Stimulated activated CD8-positive, alpha-beta memory T cell treated with anti-CD3 and anti-CD28 coated beads, Interleukin-2, amount 100 ng/mL, for 1 hour (primary cell): ENCODE measurements around the gene ZNF613.
A peak's percentile ranks its signal among the peaks of the same experiment; 100 is the strongest.
"Not testable (repeated sequence)": the region's sequence is repeated elsewhere in the genome, so short reads cannot be mapped to it uniquely, and the experiment has no call there.

ENCODE experiments used
- DNase-seq, 2 donors: peaks; one replicate each; pipeline ENCODE4 v3.0.0-alpha.2; 2020; ENCODE audit warnings: low read depth in 2 of 2

ZNF613 gene

DNA sequence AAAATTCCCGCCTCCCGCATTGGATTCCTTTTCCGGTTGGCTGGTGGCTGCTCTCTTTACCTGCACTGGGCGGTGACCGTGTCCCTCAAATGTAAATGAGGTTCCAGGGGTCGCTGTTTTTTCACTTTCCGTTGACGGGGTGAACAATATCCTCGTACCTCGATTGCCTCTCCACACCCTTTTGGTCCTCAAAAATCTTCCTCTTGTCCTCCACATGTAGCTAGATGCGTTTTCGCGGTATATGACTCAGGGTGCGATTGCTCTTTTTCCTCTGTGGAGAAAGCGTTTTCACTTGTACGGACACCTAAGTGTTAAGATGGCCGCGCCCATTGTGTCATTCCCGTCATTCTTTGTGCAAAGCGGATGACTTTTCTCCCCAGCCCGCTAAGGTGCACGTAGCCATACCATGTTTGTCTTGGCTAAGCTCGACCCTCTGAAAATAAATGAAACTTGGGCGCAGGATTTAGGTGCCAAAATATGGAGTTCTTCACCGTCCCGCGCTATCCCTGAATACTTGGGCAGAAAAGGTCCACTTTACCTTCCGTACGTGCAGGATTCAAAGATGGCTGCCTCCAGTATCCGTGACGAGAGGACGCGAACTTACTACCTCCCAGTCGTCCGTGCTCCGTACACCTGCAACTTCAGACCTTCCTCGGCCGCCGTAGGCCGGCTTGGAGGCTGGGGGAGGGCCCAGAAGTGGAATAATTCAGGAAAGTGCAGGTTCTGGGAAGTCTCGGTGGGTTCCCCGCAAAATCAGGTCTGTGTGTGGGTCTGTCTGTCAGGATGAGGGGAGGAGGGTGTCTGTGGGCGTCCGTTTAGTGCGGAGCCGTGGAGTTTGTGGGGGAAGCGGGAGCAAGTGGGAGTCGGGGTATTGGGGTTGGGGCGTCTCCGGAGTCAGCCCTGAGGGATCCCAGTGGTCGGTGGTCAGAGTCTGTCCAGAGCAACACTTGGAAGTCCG, at the start of gene ZNF613:
Gene ZNF613, plus strand, starts transcription at position 689 of the 958 bp plus-strand sequence. CDS start 8,749 bp downstream, outside the sequence.
- DNase-seq: peak; percentile 69 to 71

DNA sequence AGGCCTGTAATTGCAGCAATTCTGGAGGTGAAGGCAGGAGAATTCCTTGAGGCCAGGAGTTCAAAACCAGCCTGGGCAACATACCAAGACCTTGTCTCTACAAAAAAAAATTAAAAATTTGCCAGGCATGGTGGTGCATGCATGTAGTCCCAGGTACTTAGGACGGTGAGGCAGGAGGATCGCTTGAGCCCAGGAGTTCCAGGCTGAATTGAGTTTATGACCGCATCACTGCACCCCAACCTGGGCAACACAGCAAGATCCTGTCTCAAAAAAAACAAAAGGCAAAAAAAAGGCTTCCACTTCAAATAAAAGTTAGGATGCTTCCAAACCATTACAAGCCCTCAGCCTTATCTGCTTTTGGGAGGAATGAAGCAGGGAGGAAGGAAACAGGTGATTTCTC, 44.8 kb upstream of the ZNF613 start:
- no peak for DNase-seq

DNA sequence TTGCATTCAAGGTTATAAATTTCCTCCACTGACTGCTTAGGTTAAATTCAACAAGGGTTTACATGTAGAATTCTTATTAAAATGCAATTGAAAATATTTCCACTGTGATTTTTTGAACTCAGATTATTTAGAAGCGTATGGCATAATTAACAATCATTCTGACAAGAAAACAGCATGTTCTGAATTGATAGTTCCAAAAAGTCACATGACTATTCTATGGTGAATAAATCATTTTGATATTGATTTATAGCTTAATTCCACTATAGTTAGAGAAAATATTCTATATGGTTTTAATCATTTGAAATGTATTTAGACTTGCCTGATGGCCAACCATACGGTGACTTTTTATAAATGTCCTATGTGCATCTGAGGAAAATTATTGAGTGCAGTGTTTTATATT, 42.6 kb upstream of the ZNF613 start:
- no peak for DNase-seq

DNA sequence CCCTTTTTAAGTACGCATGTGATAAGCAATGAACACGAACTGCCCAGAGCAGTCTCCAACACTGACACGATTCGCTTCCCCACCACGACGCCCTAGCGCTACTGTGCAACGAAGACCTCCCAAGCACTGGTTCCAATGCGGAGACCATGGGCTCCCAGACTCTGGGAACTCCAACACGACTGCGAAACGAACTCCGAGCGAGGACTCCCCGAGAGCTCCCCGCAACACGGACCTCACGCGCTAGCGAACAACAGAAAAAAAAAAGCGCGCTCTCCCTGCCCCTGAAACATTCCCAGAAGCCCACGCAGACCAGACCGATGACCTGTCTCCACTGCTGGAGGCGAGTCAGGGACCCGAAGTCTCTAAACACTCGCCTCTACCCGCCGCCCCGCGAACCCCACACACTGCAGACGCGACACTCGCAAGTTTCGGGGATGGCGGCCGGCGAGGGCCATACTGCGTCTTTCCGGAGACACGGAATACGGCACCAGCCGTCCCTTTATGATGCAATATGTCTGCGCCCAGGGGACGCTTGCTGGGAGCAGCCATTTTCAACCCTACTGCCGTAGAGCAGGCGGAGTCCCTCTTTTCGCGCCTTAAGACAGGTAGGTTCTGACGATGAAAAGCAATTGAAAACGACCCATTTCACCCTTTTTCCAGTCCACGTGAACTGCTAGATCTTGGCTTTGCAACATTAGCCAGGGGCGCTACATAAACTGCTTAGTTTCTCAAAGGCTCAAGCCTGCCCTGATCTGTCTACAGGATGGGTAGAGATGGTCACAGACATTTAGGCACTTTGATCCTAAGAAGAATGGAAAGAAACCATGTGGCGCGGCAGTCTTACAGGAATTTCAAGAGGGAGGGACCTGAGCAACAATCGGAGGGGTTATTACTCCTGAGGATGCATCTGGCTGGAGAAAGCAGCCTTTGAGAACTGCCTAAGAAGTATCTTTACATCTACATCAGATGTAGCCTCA, 39.5 kb upstream of the ZNF613 start, which contains the start of gene ZNF577:
Gene ZNF577, minus strand, starts transcription at position 430 of the 977 bp plus-strand sequence. CDS start 7,569 bp downstream, outside the sequence.
- DNase-seq: peak; percentile 20 to 49

DNA sequence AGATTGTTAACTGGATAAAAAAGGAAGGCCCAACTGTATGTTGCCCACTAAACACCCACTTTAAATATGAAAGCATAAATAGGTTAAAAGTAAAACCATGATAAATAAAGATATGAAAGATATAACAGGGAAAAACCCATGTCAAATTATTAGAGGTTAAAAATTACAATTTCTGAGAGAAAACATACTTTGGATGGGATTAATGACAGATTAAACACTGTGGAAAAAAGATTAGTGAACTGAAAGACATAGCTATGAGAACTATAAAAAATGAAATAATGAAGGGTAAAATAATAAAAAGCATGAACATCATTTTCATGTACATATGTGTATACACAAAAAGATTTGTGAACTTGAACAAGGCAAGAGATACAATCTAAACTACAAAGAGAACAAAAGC, 37.3 kb upstream of the ZNF613 start:
- no peak for DNase-seq

DNA sequence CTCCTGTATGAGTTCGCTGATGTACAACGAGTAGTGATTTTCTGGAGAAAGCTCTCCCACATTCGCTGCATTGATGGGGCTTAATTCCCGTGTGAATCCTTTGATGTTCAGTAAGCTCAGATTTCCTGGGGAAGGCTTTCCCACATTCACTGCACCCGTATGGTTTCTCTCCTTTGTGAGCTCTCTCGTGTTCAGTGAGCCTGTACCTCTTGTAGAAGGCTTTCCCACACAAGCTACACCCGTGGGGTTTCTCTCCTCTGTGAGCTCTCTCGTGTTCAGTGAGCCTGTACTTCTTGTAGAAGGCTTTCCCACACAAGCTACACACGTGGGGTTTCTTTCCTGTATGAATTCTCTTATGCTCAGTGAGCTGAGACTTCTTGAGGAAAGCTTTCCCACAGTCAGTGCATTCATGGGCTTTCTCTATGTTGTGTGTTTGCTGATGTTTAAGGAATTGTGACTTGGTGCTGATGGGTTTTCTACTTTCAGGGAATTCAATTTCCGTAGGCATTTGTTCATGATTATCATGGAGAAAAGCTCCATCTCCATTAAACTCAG, 36.0 kb upstream of the ZNF613 start:
- DNase-seq: no peak

DNA sequence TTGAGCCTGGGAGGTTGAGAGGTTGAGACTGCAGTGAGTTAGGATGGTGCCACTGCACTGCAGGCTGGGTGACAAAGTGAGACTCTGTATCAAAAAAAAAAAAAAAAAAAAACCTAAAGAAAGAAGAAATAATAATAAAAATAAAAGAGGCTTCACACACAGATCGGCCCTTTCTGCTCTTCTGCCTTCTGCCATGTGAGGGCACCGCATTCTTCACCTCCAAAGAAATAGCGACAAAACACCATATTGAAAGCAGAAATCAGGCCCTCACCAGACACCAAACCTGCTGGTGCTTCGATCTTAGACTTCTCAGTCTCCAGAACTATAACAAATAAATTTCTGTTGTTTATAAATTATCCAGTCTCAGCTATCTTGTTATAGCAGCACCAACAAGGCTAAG, 25.4 kb upstream of the ZNF613 start:
- DNase-seq: no peak

DNA sequence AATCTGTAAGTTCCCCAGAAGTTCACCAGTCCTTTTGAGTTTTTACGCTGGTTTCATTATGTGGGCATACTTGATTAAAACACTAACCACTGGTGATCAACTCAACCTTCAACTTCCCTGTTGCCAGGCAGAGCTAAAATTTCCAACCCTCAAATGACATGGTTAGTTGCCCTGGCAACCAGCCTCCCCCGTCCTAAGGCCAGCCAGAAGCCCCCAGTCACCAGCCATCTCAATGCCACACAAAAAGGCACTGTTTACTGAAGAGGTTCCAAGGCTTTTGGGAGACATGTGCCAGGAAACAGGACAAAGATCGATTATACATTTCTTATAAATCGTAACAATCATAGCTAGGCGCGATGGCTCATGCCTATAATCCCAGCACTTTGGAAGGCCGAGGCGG, 24.1 kb upstream of the ZNF613 start:
- DNase-seq: no peak

DNA sequence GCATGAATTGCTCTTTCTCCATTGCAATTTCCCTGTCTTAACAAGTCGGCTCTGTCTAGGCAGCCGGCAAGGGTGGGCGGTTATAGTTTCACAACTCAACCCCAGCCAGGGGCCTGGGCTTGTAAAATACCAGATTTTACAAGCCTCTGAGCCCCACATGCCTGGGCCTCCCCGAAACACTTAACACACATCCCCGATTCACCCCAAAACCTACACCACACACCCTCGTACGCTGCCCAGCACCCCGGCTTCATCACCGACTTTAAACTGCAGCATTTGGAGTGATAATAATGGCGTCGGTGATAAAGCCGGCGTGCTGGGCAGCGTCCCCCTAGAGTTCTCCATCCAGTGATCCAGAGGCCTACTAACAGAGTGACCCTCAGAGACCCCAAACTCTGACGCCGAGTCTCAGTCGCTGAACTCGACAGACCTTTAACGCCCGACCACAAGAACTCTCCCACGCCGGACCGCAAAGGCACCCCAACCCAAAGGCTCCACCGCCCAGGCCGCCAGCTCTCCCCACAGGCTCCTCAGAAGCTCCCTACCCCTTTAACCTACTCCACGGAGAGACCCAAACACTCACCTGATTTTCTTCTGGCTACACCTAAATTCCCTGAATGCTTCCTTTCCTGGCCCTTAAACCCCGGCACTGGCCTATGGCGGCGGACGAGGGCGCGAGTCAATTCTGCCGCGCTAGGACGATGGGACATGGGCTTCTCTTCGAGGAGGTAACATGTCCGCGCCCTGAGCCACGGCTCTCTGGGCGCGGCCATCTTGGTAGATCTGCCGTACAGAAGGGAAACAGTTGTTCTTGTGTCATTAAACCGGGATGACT, 22.7 kb upstream of the ZNF613 start, which contains the start of gene ZNF649:
Gene ZNF649, minus strand, starts transcription at position 687 of the 835 bp plus-strand sequence. CDS start 4,910 bp downstream, outside the sequence.
- DNase-seq: peak; percentile 53 to 67

DNA sequence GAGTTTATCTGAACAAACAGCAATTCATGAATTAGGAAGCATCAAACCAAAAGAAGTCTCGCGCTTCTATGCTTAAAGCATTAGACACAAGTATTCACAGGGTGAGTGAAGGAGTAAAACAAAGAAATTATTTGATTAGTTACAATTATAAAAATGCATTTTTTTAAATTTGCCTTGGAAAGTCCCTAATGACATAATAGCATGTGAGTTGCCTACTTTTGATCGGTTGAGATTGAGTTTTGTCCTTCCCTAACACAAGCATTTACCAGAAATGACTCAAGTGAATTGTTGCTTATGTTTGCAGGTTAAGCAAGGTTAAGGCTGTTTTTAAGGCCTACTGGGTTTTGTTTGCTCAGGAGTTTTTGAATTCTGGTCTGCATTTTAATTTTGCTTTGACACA, 22.1 kb upstream of the ZNF613 start:
- no peak for DNase-seq

DNA sequence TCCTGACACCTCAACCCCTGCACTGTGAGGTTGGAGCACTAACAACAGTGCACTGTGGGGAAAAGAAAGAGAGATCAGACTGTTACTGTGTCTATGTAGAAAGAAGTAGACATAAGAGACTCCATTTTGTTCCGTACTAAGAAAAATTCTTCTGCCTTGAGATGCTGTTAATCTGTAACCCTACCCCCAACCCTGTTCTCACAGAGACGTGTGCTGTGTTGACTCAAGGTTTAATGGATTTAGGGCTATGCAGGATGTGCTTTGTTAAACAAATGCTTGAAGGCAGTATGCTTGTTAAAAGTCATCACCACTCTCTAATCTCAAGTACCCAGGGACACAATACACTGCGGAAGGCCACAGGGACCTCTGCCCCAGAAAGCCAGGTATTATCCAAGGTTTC, 21.6 kb upstream of the ZNF613 start:
- not testable (repeated sequence) for DNase-seq

DNA sequence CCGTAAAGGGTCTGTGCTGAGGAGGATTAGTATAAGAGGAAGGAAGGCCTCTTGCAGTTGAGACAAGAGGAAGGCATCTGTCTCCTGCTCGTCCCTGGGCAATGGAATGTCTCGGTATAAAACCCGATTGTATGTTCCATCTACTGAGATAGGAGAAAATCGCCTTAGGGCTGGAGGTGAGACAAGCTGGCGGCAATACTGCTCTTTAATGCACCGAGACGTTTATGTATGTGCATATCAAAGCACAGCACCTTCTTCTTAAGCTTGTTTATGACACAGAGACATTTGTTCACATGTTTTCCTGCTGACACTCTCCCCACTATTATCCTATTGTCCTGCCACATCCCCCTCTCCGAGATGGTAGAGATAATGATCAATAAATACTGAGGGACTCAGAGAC, 21.2 kb upstream of the ZNF613 start:
- DNase-seq: not testable (repeated sequence)

DNA sequence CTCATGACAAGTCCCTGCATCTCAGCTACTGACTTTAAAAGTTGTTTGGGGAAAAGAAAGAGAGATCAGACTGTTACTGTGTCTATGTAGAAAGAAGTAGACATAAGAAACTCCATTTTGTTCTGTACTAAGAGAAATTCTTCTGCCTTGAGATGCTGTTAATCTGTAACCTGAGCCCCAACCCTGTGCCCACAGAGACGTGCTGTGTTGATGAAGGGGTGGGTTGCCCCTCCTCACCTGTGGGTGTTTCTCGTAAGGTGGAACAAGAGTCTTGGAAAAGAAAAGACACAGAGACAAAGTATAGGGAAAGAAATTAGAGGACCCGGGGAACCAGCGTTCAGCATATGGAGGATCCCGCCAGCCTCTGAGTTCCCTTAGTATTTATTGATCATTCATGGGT, 19.3 kb upstream of the ZNF613 start:
- not testable (repeated sequence) for DNase-seq

DNA sequence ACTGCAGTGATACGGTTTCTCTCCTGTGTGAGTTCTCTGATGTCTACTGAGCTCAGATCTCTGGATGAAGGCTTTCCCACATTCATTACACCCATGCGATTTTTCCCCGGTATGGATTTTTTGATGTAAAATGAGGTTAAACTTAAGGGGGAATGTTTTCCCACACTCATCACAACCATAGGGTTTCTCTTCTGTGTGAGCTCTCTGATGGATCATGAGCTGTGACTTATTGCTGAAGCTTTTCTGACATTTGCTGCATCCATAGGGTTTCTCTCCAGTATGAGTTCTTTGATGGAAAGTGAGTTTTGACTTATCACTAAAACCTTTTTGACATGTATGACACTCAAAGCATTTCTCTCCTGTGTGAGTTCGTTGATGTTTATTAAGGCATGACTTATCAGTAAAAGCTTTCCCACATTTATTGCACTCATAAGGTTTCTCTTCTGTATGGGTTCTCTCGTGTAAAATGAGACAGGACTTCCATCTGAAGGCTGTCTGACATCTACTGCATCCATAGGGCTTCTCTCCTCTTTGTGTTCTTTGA, 11.9 kb upstream of the ZNF613 start:
- DNase-seq: no peak

DNA sequence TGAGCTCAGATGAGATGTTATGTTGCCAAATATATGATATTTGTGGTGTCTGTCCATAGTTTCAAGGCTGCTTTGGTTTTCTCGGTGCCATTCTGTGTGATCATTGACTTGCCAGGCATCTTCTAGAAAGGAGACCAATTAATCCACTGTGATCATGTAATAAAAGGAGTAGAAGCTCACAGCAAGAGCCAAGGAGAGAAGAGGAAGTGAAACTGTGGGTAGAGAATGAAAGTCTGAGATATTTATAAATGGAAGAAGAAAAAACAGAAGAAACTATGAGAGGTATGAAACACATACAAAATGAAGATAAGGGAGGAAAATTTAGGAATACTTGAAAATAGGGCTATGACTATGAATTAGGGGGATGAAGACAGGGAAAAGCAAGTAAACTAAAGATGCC, 11.1 kb upstream of the ZNF613 start:
- no peak for DNase-seq

DNA sequence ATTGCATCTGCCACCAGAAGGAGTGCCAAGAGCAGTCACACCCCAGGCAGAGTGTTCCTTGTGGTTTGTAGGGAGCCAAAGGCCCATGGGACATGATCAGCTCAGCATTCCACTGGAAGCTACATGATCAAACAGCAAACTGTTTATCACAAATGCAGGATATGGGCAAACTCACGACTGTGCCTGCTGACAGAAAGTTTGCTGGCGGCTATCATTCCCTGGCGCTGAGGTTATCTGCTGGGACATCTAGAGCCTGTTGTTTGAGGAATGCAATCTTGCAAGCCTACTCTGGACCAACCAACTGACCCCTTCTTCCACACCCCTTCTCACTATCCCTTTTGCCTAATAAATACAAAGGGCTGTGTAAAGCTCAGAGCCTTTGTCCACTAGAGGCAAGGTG, 7.7 kb upstream of the ZNF613 start:
- no peak for DNase-seq

DNA sequence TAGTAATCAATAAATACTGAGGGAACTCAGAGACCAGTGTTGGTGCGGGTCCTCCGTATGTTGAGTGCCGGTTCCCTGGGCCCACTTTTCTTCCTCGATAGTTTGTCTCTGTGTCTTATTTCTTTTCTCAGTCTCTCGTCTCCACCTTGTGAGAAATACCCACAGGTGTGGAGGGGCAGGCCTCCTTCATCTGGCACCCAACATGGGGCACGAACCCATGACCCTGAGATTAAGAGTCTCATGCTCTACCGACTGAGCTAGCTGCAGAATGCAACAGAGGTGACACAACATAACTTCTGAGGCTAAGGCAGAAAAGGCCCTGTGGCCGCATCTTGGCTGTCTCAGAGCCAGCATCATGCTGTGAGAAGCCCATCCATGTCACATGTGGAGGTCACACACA, 5.3 kb upstream of the ZNF613 start:
- no peak for DNase-seq

DNA sequence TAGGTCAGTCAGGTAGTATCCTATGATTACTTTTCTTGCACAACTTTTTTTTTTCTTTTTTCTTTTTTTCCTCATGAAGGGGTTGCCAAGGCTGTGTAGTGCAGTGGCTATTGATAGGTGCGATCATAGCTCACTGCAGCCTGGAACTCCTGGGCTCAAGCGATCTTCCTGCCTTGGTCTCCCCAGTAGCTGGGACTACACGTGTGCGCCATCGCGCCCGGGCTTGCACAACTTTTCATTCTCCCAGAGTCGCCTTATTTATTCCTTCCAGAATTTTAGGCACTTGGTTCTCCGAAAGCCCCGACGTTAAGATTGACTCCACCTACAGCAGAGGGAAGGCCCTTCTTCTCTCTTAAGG, 867 bp upstream of the ZNF613 start:
- DNase-seq: no peak

DNA sequence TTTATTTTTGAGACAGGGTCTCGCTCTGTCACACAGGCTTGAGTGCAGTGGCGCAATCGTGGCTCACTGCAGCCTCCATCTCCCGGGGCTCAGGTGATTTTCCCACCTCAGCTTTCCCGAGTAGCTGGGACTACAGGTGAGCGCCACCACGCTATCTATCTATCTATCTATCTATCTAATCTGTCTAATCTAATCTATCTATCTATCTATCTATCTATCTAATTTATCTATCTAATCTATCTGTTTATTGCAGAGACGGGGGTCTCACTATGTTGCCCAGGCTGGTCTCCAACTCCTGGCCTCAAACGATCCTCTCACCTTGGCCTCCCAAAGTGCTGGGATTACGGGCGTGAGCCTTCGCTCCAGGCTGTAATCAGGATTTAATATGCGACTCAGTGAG, 587 bp downstream of the ZNF613 start:
- DNase-seq: no peak

DNA sequence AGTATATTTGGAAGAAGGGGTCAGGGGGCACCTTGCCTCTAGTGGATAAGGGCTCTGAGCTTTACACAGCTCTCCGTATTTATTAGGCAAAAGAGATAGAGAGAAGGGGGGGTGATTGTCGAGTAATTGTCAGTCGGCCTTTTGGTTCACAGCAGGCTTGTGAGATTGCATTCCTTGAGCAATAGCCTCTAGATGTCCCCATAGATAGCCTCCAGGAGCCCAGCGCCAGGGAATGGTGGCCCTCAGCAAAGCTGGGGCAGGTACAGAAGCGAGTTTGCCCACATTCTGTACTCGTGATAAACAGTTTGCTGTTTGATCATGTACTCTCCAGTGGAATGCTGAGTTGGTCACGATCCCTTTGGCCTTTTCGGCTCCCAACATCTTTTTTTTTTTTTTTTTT, 4.6 kb downstream of the ZNF613 start:
- DNase-seq: no peak

DNA sequence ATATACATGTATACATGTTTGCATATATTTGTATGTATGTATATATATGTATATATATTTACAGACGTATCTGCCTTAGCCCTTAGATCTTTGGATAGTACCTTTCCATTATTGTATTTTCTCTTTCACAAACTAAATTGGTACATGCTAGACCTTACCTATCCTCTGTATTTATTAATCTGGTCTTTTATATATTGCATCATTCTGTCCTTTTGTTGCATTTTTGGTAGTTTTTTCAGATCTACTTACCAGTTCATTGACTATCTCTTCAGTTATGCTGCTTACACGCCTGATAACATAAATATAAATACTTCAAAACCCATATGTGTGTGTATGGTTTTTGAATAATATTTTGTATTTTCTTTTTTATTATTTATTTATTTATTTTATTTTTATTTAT, 11.7 kb downstream of the ZNF613 start:
- no peak for DNase-seq
